OCI-LY3 (cell line): ENCODE measurements around the gene RNASE12.

Experiments
- EZH2phosphoT487 ChIP-seq: fragments of 200-600 bp; shearing (Covaris generic); IDR thresholded peaks from 2 replicates; pipeline ENCODE4 v1.6.1; 2018; ENCODE audit warnings: antibody characterized with exemption, mixed run types, low read depth
- TF ChIP-seq, protein P1 (sequence below): fragments of 200-600, 300-600 bp; sonication (generic); IDR thresholded peaks from 2 replicates; pipeline ENCODE4 v1.5.1; 2014; ENCODE audit warnings: antibody characterized with exemption, low read length, low read depth

DNA sequence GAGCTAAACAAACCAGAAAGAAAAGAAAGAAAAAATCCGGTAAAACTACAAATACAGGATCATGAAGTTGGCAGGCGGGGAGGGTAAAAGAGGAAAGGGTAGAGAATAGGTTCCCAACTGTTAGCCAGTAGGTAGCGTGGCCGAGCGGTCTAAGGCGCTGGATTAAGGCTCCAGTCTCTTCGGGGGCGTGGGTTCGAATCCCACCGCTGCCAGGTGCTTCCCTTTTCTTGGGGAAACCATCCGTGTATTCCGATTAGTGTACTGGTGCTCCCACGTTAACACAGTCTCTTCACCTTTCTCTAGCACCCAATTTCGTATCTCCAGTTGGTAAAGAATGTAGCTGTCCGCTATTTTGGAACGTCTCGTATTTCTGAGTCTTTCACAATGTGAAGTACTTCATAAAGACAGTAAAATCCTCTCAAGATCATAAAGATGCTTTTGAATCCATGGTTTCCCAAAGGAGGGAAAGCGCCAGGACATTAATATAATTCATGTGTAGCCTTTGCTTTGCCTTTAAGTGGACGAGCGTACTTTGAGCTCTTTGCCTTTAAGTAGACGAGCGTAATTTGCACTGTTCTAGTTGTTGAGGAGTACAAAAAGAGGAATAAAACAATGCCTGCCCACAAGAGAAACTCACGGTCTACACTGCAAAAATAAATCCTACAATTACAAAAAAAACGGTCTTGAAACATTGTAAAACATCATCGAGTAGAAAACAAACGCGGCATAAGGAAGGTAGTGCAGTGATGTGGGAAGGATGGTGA lies 19.0 kb upstream of the RNASE12 start:
- TF ChIP-seq, protein P1, sequence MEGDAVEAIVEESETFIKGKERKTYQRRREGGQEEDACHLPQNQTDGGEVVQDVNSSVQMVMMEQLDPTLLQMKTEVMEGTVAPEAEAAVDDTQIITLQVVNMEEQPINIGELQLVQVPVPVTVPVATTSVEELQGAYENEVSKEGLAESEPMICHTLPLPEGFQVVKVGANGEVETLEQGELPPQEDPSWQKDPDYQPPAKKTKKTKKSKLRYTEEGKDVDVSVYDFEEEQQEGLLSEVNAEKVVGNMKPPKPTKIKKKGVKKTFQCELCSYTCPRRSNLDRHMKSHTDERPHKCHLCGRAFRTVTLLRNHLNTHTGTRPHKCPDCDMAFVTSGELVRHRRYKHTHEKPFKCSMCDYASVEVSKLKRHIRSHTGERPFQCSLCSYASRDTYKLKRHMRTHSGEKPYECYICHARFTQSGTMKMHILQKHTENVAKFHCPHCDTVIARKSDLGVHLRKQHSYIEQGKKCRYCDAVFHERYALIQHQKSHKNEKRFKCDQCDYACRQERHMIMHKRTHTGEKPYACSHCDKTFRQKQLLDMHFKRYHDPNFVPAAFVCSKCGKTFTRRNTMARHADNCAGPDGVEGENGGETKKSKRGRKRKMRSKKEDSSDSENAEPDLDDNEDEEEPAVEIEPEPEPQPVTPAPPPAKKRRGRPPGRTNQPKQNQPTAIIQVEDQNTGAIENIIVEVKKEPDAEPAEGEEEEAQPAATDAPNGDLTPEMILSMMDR = no peak
- no peak for TF ChIP-seq EZH2phosphoT487
